Neural cell (in vitro differentiated cells): ENCODE data around the gene LILRB3. TPM values are rescaled to one million over a fixed set of nuclear protein-coding genes. Genes with fewer than 3 reads are reported as not detected.

Experiments
- H2AFZ ChIP-seq: fragments of 200-600, 300-800 bp; sonication (generic), shearing (Covaris generic); 2 replicates; pipeline ENCODE4 v1.6.0; 2014; ENCODE audit warnings: low read depth, mild to moderate bottlenecking, antibody characterized with exemption, low read length, moderate library complexity
- H3F3A ChIP-seq: fragments of 200-600 bp; shearing (Covaris generic); 2 replicates; pipeline ENCODE4 v1.6.1; 2016; ENCODE audit warnings: mild to moderate bottlenecking, moderate library complexity, mixed read lengths, antibody characterized with exemption, low read length; ENCODE audit not compliant: insufficient read depth, poor library complexity, severe bottlenecking
- H3K27ac ChIP-seq: fragments of 200-600, 300-800 bp; sonication (generic), shearing (Covaris generic); 2 replicates; pipeline ENCODE4 v1.5.1; 2014; ENCODE audit warnings: mild to moderate bottlenecking, low read length, moderate library complexity
- H3K27me3 ChIP-seq: fragments of 300-800, 200-600 bp; sonication (generic), shearing (Covaris generic); 2 replicates; pipeline ENCODE4 v1.6.0; 2014; ENCODE audit warnings: mild to moderate bottlenecking, low read depth, low read length, moderate library complexity; ENCODE audit not compliant: insufficient read depth
- H3K36me3 ChIP-seq: fragments of 300-800, 200-600 bp; sonication (generic), shearing (Covaris generic); 2 replicates; pipeline ENCODE4 v1.5.1; 2014; ENCODE audit warnings: mild to moderate bottlenecking, antibody characterized with exemption, low read length, moderate library complexity; ENCODE audit not compliant: insufficient read depth
- H3K4me2 ChIP-seq: fragments of 300-800, 200-600 bp; sonication (generic), shearing (Covaris generic); 2 replicates; pipeline ENCODE4 v1.6.0; 2014; ENCODE audit warnings: mild to moderate bottlenecking, low read length
- H3K4me3 ChIP-seq: fragments of 300-800, 200-600 bp; sonication (generic), shearing (Covaris generic); 2 replicates; pipeline ENCODE4 v1.5.1; 2014; ENCODE audit warnings: mild to moderate bottlenecking, low read length, moderate library complexity
- H3K79me2 ChIP-seq: fragments of 200-600 bp; shearing (Covaris generic); replicated peaks from 2 replicates; pipeline ENCODE4 v1.6.0; 2014; ENCODE audit warnings: mild to moderate bottlenecking, low read length, moderate library complexity; ENCODE audit not compliant: insufficient read depth
- H3K9ac ChIP-seq: fragments of 300-800, 200-600 bp; sonication (generic), shearing (Covaris generic); 2 replicates; pipeline ENCODE4 v1.6.1; 2016; ENCODE audit warnings: mild to moderate bottlenecking, low read length, mixed read lengths
- H3K9me2 ChIP-seq: fragments of 200-600 bp; shearing (Covaris generic); 2 replicates; pipeline ENCODE4 v1.6.1; 2016; ENCODE audit warnings: mild to moderate bottlenecking, low read length, mixed read lengths; ENCODE audit not compliant: insufficient read depth
- H3K9me3 ChIP-seq: fragments of 200-600, 300-800 bp; sonication (generic), shearing (Covaris generic); 2 replicates; pipeline ENCODE4 v1.6.1; 2016; ENCODE audit warnings: mild to moderate bottlenecking, mixed run types, low read length, moderate library complexity, mixed read lengths
- H4K20me1 ChIP-seq: fragments of 200-600 bp; shearing (Covaris generic); 2 replicates; pipeline ENCODE4 v1.6.1; 2016; ENCODE audit warnings: mild to moderate bottlenecking, mixed run types; ENCODE audit not compliant: insufficient read depth
- CTCF ChIP-seq: fragments of 450-650 bp; IDR thresholded peaks from 2 replicates; pipeline ENCODE4 v1.5.1; 2014; ENCODE audit warnings: antibody characterized with exemption, mild to moderate bottlenecking, moderate library complexity; ENCODE audit not compliant: poor library complexity, severe bottlenecking
- EP300 ChIP-seq: fragments of 450-650 bp; conservative IDR thresholded peaks from 2 replicates; pipeline ENCODE4 v1.6.1; 2014; ENCODE audit warnings: antibody characterized with exemption, mild to moderate bottlenecking, moderate library complexity; ENCODE audit not compliant: poor library complexity, severe bottlenecking
- EZH2 ChIP-seq: fragments of 200-600, 300-800 bp; shearing (Covaris generic), sonication (generic); IDR thresholded peaks from 2 replicates; pipeline ENCODE4 v1.6.1; 2014; ENCODE audit warnings: antibody characterized with exemption, low read length, borderline replicate concordance, mild to moderate bottlenecking; ENCODE audit not compliant: insufficient read depth, poor library complexity, severe bottlenecking
- MXI1 ChIP-seq: fragments of 450-650 bp; conservative IDR thresholded peaks from 2 replicates; pipeline ENCODE4 v1.6.1; 2014; ENCODE audit warnings: antibody characterized with exemption, mild to moderate bottlenecking; ENCODE audit not compliant: poor library complexity, severe bottlenecking
- POLR2AphosphoS5 ChIP-seq: IDR thresholded peaks from 2 replicates; pipeline ENCODE4 v1.6.1; 2012
- REST ChIP-seq: IDR thresholded peaks from 2 replicates; pipeline ENCODE4 v1.6.1; 2012; ENCODE audit warnings: borderline replicate concordance
- polyA plus RNA-seq: library from polyadenylated mRNA; depleted of rRNA; stranded (reverse); fragments of >200 nt; gene quantifications from 2 replicates; pipeline ENCODE4 v1.2.3, GENCODE V29; 2014

The LILRB3 gene
- polyA plus RNA-seq, 1 donor from 2014 or later = not detected

GRCh38 chr19:54190503-54191010, 32.2 kb downstream of the LILRB3 start:
- H3K79me2 ChIP-seq = peaks cover 18% of the 10 kb centered on the region
- H3K36me3 ChIP-seq = no peaks in the 10 kb centered on the region
- H4K20me1 ChIP-seq = no peaks in the 10 kb centered on the region
- peak; percentile 2 for TF ChIP-seq MXI1
- TF ChIP-seq EP300 = no peak
- TF ChIP-seq CTCF = no peak
- H2AFZ ChIP-seq = peak overlapping the region; percentile 95
- H3K9me2 ChIP-seq = no peaks in the 10 kb centered on the region
- H3K9me3 ChIP-seq = no peaks in the 10 kb centered on the region
- H3K4me2 ChIP-seq = no peak overlapping the region
- H3K4me3 ChIP-seq = peak overlapping the region; percentile 99
- peak overlapping the region; percentile 92 for H3K9ac ChIP-seq
- H3F3A ChIP-seq = no peaks in the 10 kb centered on the region
- H3K27ac ChIP-seq = peak overlapping the region; percentile 95
- H3K27me3 ChIP-seq = no peaks in the 10 kb centered on the region

- Histone ChIP-seq H3K9me3 (no peaks in the 10 kb centered on the region), H3K36me3 (no peaks in the 10 kb centered on the region), H3F3A (no peaks in the 10 kb centered on the region), H3K27me3 (no peaks in the 10 kb centered on the region), H2AFZ (peak overlapping the region; percentile 95), H3K9ac (peak overlapping the region; percentile 92), H3K9me2 (no peaks in the 10 kb centered on the region), H4K20me1 (no peaks in the 10 kb centered on the region), H3K79me2 (peaks cover 18% of the 10 kb centered on the region), H3K4me3 (peak overlapping the region; percentile 99), H3K27ac (peak overlapping the region; percentile 95), H3K4me2 (no peak overlapping the region)
- peak; percentile 79 for TF ChIP-seq MXI1
- no peak for TF ChIP-seq REST
- peak; percentile 80 for TF ChIP-seq POLR2AphosphoS5
- TF ChIP-seq CTCF = peak; percentile 13
- peak; percentile 82 for TF ChIP-seq EP300
- no peak for TF ChIP-seq EZH2
These were observed 32.9 kb downstream of the LILRB3 start for GRCh38 chr19:54189735-54190502.
